Stomach (tissue), 9 donors: ENCODE data around the gene CREB5. TPM values are rescaled to one million over a fixed set of nuclear protein-coding genes. Genes with fewer than 3 reads are reported as not detected.

Source experiments
- DNase-seq, 2 donors: peaks; one replicate each; pipeline versions ENCODE4 v3.0.0 to v3.0.0-alpha.2; 2013 to 2019
- H3K27ac ChIP-seq, 5 donors: fragments of 200-600 bp in 4 of 5; sonication (generic) in 4 of 5; one replicate each; pipeline ENCODE4 v1.5.1; 2013 to 2019; ENCODE audit warnings: mild to moderate bottlenecking in 1 of 5, moderate library complexity in 1 of 5
- H3K27me3 ChIP-seq, 3 donors: fragments of 200-600 bp; sonication (generic); one replicate each; pipeline ENCODE4 v1.5.1; 2017 to 2019; ENCODE audit warnings: mixed run types in 1 of 3
- H3K36me3 ChIP-seq, 4 donors: fragments of 200-600 bp; sonication (generic); 1 replicate in 3 of 4; 2 replicates in 1 of 4; pipeline ENCODE4 v1.5.1; 2016 to 2019
- H3K4me1 ChIP-seq, 4 donors: fragments of 200-600 bp; sonication (generic); one replicate each; pipeline ENCODE4 v1.5.1; 2016 to 2019
- H3K4me3 ChIP-seq, 4 donors: fragments of 200-600 bp; sonication (generic) in 3 of 4; one replicate each; pipeline ENCODE4 v1.5.1; 2016 to 2019; ENCODE audit warnings: mild to moderate bottlenecking in 1 of 4
- H3K9me3 ChIP-seq, 4 donors: fragments of 200-600 bp; sonication (generic); one replicate each; pipeline ENCODE4 v1.5.1; 2016 to 2019
- CTCF ChIP-seq, 7 experiments: fragments of 450-650 bp in 4 of 7; fragments of 200-600 bp in 3 of 7; sonication (generic) in 3 of 7; IDR thresholded peaks; one replicate each; pipeline ENCODE4 v1.5.1; 2016 to 2019; ENCODE audit warnings: antibody characterized with exemption in 7 of 7, control low read depth in 2 of 7, mild to moderate bottlenecking in 1 of 7
- EP300 ChIP-seq: sonication (generic); formaldehyde crosslinking; IDR thresholded peaks from one replicate; pipeline ENCODE4 v1.6.1; 2017; ENCODE audit warnings: antibody characterized with exemption
- POLR2A ChIP-seq, 4 donors: fragments of 450-650 bp; IDR thresholded peaks; one replicate each; pipeline ENCODE4 v1.6.1; 2016; ENCODE audit warnings: antibody characterized with exemption in 4 of 4, control low read depth in 2 of 4, mild to moderate bottlenecking in 1 of 4, moderate library complexity in 1 of 4
- POLR2AphosphoS5 ChIP-seq, 3 donors: sonication (generic); formaldehyde crosslinking; IDR thresholded peaks; one replicate each; pipeline ENCODE4 v1.6.1; 2016; ENCODE audit warnings: antibody characterized with exemption in 3 of 3
- WGBS, 5 donors: extraction: QIAGEN DNeasy Blood & Tissue Kit in 3 of 5; methylation state at CpG; one replicate each; pipeline versions ENCODE4 v1.1.5 to v1.1.7; 2013 to 2018; 5-methylcytosine and 5-hydroxymethylcytosine counted together
- intact Hi-C: fragments of 100-400 bp; cut with DNase I; formaldehyde crosslinking; loops from one replicate; pipeline ENCODE4 v1.15.1; 2023; ENCODE audit warnings: low total_unique reads
- polyA plus RNA-seq, 3 donors: library from polyadenylated mRNA; stranded (reverse); fragments of 200-250 nt; gene quantifications; one replicate each; pipeline ENCODE4 v1.2.3, GENCODE V29; 2013
- total RNA-seq, 5 donors: library from RNA; depleted of rRNA; stranded (reverse); fragments of >200 nt; gene quantifications; one replicate each; pipeline versions ENCODE4 v1.1.0 to v1.2.3, GENCODE V29; 2014 to 2016
- donor health status: healthy with polysubstance abuse.
- donor health status: Bipolar disorder and iron deficiency.
- donor health status: healthy.

The CREB5 gene
- total and polyA plus RNA-seq, 8 donors = 0.68 to 30.3 (median 1.5) TPM; not detected in 1

- H3K4me3 ChIP-seq = no peak overlapping the region
- TF ChIP-seq POLR2A (IDR thresholded peaks at IDR 0.05) = no peak
- no peak for TF ChIP-seq CTCF (IDR thresholded peaks at IDR 0.05)
- TF ChIP-seq POLR2AphosphoS5 (IDR thresholded peaks at IDR 0.05) = no peak
- TF ChIP-seq EP300 = no peak
- H3K27ac ChIP-seq = no peak overlapping the region
- intact Hi-C loops = no loop called here
- H3K9me3 ChIP-seq = no peaks in the 10 kb centered on the region
- no peaks in the 10 kb centered on the region for H3K4me1 ChIP-seq
- 39 to 59% (median 45%) methylated on average over 3 of the region's 3 CpGs for WGBS, 5 donors
- DNase-seq = peak in 1 of 2 donors; percentile 83
- no peaks in the 10 kb centered on the region for H3K36me3 ChIP-seq
- no peaks in the 10 kb centered on the region for H3K27me3 ChIP-seq
Measured at GRCh38 chr7:28754027-28754426, 341.7 kb downstream of the CREB5 start.

- DNase-seq = no peak
- Histone ChIP-seq H3K9me3 (no peaks in the 10 kb centered on the region), H3K27ac (no peak overlapping the region), H3K27me3 (no peaks in the 10 kb centered on the region), H3K36me3 (no peaks in the 10 kb centered on the region), H3K4me1 (peaks cover 0 to under 1% (median 0%) of the 10 kb centered on the region in 4 donors), H3K4me3 (no peak overlapping the region)
- no peak for TF ChIP-seq POLR2A (IDR thresholded peaks at IDR 0.05)
- intact Hi-C loops = no loop called here
- WGBS, 5 donors = 78 to 85% (median 79%) methylated on average over 5 of the region's 5 CpGs
Measured at GRCh38 chr7:28754447-28754846, 342.1 kb downstream of the CREB5 start.

GRCh38 chr7:28755255-28755654 lies 342.9 kb downstream of the CREB5 start:
- TF ChIP-seq POLR2AphosphoS5 (IDR thresholded peaks at IDR 0.05) (no peak), POLR2A (IDR thresholded peaks at IDR 0.05) (no peak), EP300 (no peak), CTCF (IDR thresholded peaks at IDR 0.05) (no peak)
- Histone ChIP-seq H3K9me3 (no peaks in the 10 kb centered on the region), H3K27ac (no peak overlapping the region), H3K4me3 (no peak overlapping the region), H3K4me1 (peaks cover 0 to 5% (median 0%) of the 10 kb centered on the region in 4 donors), H3K27me3 (no peaks in the 10 kb centered on the region), H3K36me3 (no peaks in the 10 kb centered on the region)
- WGBS, 5 donors = 61 to 80% (median 76%) methylated on average over 3 of the region's 3 CpGs
- intact Hi-C loops = no loop called here
- DNase-seq = no peak

GRCh38 chr7:28758186-28758585 lies 345.9 kb downstream of the CREB5 start:
- no peak for DNase-seq
- no peak overlapping the region for H3K4me3 ChIP-seq
- H3K36me3 ChIP-seq = no peaks in the 10 kb centered on the region
- WGBS, 5 donors = 83 to 95% (median 90%) methylated on average over 5 of the region's 5 CpGs
- no peaks in the 10 kb centered on the region for H3K27me3 ChIP-seq
- H3K27ac ChIP-seq = no peak overlapping the region
- peaks cover 0 to 5% (median 0%) of the 10 kb centered on the region in 4 donors for H3K4me1 ChIP-seq
- intact Hi-C loops = no loop called here
- H3K9me3 ChIP-seq = no peaks in the 10 kb centered on the region
- TF ChIP-seq POLR2A (IDR thresholded peaks at IDR 0.05) (no peak), CTCF (IDR thresholded peaks at IDR 0.05) (no peak), POLR2AphosphoS5 (IDR thresholded peaks at IDR 0.05) (no peak), EP300 (no peak)

GRCh38 chr7:28759475-28759971 lies 347.2 kb downstream of the CREB5 start:
- H3K27ac ChIP-seq = no peak overlapping the region
- no peaks in the 10 kb centered on the region for H3K9me3 ChIP-seq
- H3K36me3 ChIP-seq = no peaks in the 10 kb centered on the region
- H3K27me3 ChIP-seq = no peaks in the 10 kb centered on the region
- peaks cover 0 to 5% (median 0%) of the 10 kb centered on the region in 4 donors for H3K4me1 ChIP-seq
- H3K4me3 ChIP-seq = no peak overlapping the region
- peak in 1 of 2 donors; percentile 42 for DNase-seq
- intact Hi-C loops = no loop called here
- no peak for TF ChIP-seq CTCF (IDR thresholded peaks at IDR 0.05)
- no peak for TF ChIP-seq POLR2A (IDR thresholded peaks at IDR 0.05)
- TF ChIP-seq EP300 = no peak
- TF ChIP-seq POLR2AphosphoS5 (IDR thresholded peaks at IDR 0.05) = no peak
- 63 to 79% (median 74%) methylated on average over 5 of the region's 5 CpGs for WGBS, 5 donors
